Measurements from ENCODE around the gene ST6GALNAC2.
"Not testable (repeated sequence)": the region's sequence is repeated elsewhere in the genome, so short reads cannot be mapped to it uniquely, and the experiment has no call there.

Gene ST6GALNAC2

GRCh38 chr17:76585649-76586593, at the start of gene ST6GALNAC2:
ST6GALNAC2 (minus strand) TSS chr17:76585860; CDS start chr17:76585808, 52 bp downstream.
- peak; percentile 51 for DNase-seq

- no peak for DNase-seq
Observed at GRCh38 chr17:76635039-76635438, 49.4 kb upstream of the ST6GALNAC2 start.

GRCh38 chr17:76633628-76634328, 48.1 kb upstream of the ST6GALNAC2 start:
- no peak for DNase-seq

- no peak for DNase-seq
Observed at GRCh38 chr17:76631821-76632565, 46.3 kb upstream of the ST6GALNAC2 start.

- no peak for DNase-seq
Observed at GRCh38 chr17:76630151-76630550, 44.5 kb upstream of the ST6GALNAC2 start.

- DNase-seq = no peak
Observed at GRCh38 chr17:76627510-76627909, 41.9 kb upstream of the ST6GALNAC2 start.

- no peak for DNase-seq
Observed at GRCh38 chr17:76626442-76626841, 40.8 kb upstream of the ST6GALNAC2 start.

GRCh38 chr17:76625496-76625895, 39.8 kb upstream of the ST6GALNAC2 start:
- DNase-seq = no peak

- peak; percentile 62 for DNase-seq
Observed at GRCh38 chr17:76623271-76624146, 37.8 kb upstream of the ST6GALNAC2 start.

GRCh38 chr17:76617838-76618237, 32.2 kb upstream of the ST6GALNAC2 start:
- DNase-seq = no peak

- no peak for DNase-seq
Observed at GRCh38 chr17:76614912-76615617, 29.4 kb upstream of the ST6GALNAC2 start.

- not testable (repeated sequence) for DNase-seq
Observed at GRCh38 chr17:76614064-76614759, 28.6 kb upstream of the ST6GALNAC2 start.

GRCh38 chr17:76612977-76613851, 27.6 kb upstream of the ST6GALNAC2 start:
- DNase-seq = no peak

- no peak for DNase-seq
Observed at GRCh38 chr17:76612465-76612864, 26.8 kb upstream of the ST6GALNAC2 start.

- DNase-seq = no peak
Observed at GRCh38 chr17:76611758-76612157, 26.1 kb upstream of the ST6GALNAC2 start.

- DNase-seq = not testable (repeated sequence)
Observed at GRCh38 chr17:76611080-76611749, 25.6 kb upstream of the ST6GALNAC2 start.

GRCh38 chr17:76606685-76607084, 21.0 kb upstream of the ST6GALNAC2 start:
- not testable (repeated sequence) for DNase-seq

GRCh38 chr17:76601065-76601464, 15.4 kb upstream of the ST6GALNAC2 start:
- no peak for DNase-seq
